Testis (tissue), 2 donors: ENCODE results near the gene HS3ST5.

ENCODE experiments used
- POLR2A ChIP-seq: fragments of 450-650 bp; IDR thresholded peaks from one replicate; pipeline ENCODE4 v1.6.1; 2017; ENCODE audit warnings: antibody characterized with exemption, mild to moderate bottlenecking, moderate library complexity
- TF ChIP-seq, protein P1 (sequence below), 3 experiments: fragments of 450-650 bp in 2 of 3; fragments of 200-600 bp in 1 of 3; sonication (generic) in 1 of 3; IDR thresholded peaks; one replicate each; pipeline ENCODE4 v1.5.1; 2016 to 2019; ENCODE audit warnings: antibody characterized with exemption in 3 of 3, mild to moderate bottlenecking in 2 of 3, moderate library complexity in 1 of 3

DNA sequence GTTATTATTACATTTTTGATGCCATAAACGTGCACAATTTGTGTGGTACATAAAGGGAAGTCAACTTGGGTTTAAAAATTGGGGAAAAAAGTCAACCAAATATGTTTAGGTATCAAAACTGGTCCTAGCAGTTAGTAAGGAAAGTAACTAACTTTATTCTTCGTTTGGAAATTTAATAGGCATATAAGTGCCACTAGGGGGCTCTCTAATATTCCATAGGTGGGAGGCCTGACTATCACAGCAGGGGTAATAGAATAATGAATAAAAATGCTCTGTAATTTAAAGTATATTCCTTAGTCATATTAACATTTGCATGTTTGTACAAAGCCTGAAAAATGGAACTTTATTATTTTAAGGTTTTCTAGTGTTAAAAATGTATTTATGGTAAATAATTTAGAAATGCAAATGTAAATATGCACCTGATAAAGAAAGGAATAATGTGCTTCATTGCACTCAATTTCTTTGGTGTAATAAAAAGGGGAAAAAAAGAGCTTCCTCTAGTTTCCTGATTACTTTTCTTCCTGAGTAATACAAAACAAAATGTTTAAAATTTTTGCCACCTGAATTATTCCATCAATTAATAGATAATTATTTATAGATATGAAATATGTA, 246.2 kb downstream of the HS3ST5 start:
- no peak for TF ChIP-seq POLR2A
- TF ChIP-seq, protein P1, sequence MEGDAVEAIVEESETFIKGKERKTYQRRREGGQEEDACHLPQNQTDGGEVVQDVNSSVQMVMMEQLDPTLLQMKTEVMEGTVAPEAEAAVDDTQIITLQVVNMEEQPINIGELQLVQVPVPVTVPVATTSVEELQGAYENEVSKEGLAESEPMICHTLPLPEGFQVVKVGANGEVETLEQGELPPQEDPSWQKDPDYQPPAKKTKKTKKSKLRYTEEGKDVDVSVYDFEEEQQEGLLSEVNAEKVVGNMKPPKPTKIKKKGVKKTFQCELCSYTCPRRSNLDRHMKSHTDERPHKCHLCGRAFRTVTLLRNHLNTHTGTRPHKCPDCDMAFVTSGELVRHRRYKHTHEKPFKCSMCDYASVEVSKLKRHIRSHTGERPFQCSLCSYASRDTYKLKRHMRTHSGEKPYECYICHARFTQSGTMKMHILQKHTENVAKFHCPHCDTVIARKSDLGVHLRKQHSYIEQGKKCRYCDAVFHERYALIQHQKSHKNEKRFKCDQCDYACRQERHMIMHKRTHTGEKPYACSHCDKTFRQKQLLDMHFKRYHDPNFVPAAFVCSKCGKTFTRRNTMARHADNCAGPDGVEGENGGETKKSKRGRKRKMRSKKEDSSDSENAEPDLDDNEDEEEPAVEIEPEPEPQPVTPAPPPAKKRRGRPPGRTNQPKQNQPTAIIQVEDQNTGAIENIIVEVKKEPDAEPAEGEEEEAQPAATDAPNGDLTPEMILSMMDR (IDR thresholded peaks at IDR 0.05), result peak; percentile 53 to 94 (median 57)
